Measurements from ENCODE around the gene MITF.

Gene MITF, protein sequence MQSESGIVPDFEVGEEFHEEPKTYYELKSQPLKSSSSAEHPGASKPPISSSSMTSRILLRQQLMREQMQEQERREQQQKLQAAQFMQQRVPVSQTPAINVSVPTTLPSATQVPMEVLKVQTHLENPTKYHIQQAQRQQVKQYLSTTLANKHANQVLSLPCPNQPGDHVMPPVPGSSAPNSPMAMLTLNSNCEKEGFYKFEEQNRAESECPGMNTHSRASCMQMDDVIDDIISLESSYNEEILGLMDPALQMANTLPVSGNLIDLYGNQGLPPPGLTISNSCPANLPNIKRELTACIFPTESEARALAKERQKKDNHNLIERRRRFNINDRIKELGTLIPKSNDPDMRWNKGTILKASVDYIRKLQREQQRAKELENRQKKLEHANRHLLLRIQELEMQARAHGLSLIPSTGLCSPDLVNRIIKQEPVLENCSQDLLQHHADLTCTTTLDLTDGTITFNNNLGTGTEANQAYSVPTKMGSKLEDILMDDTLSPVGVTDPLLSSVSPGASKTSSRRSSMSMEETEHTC

DNA sequence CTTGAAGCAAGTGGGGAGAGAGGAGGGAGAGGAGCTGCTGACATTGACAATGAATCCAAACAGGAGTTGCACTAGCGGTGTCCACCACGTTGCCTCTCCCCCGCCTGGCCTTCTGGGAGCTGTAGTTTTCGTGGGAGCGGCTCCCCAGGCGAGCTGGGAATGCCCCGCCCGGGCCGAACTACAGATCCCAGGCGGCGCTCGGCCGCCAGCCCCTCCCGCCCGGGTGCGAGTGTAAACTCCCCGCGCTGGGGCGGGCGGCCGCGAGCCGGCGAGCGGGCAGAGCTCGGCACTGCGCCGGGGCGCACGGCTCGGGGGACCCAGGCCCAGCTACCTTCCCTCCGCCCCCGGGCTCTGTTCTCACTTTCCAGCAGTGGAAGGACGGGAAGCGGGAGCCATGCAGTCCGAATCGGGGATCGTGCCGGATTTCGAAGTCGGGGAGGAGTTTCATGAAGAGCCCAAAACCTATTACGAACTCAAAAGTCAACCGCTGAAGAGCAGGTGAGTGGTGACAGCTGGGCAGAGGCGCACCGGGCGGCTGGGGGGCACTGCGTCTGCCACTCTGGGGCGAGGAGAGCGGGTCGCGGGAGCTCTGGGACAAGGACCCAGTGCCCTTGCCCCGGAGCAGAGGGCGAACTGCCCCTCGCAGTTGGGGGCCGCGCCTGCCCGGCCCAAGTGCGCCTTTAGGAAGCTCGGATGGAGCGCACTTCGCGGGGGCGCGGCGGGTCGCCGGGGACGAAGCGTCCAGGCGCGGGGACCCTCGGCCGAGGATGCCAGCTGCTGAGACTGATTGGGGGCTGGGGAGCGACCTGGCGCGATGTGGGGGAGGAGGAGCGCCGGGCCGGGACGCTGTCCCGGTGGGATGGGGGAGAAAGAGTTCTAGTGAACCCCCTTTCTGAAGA is at the start of gene MITF:
MITF (plus strand) TSS at position 261 of the 899 bp plus-strand sequence; CDS start at position 395, 134 bp downstream.
- DNase-seq (ENCODE audit: low spot score): peak; percentile 97

DNA sequence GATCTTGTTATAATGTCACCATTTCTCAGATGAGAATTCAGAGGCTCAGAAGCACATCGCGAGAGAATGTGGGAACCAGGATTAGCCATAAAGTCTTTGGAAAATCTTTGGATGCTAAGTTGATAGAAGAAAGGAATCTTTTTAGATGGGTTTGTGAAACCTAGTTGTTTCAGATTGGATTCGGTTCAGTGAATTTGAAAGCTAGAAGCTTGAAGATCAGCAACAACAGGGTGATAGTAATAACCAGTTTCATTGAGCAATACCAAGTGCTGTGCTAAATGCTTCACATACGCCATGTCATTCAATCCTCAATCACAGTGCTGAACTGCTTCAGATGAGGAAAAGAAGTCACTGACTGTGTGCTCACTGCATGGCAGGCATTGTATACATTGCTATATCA is 47.4 kb upstream of the MITF start:
- no peak for DNase-seq (ENCODE audit: low spot score)

DNA sequence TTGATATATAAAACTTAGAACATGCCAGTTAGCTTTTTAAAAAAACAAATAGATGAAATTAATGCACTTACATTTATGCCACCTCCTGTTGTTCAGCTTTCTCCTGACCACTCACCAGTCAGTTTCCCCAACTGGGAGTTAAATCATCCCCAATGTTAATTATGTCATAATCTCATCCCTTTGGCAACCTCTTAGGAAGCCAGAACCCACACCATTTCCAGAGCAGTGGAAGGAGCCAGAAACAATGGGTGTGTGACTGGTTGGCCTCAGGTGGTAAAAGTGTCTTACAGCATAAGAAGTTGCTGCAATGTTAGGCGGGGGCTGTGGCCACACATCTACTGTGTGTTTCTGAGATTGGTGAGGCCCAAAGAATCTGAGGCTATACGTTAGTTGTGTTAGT is 46.5 kb upstream of the MITF start:
- no peak for DNase-seq (ENCODE audit: low spot score)

DNA sequence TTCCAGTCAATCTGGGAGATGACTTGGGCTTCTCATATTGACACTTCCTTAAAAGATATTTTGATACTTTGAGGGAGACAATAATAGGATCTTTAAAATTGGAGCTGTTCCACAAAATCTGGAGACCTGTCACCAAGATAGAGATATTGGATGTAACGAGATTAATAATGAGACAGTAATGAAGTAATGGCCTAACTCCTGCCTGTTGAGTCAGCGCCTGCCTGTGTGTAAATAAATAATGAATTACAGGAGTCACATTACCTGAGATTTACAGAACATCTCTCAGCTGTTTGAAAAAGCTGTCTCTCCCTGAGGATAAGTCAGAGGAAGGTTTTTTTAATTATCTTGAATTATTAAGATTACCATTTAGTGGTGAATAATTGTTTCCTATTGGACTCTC is 43.8 kb upstream of the MITF start:
- DNase-seq (ENCODE audit: low spot score): no peak

DNA sequence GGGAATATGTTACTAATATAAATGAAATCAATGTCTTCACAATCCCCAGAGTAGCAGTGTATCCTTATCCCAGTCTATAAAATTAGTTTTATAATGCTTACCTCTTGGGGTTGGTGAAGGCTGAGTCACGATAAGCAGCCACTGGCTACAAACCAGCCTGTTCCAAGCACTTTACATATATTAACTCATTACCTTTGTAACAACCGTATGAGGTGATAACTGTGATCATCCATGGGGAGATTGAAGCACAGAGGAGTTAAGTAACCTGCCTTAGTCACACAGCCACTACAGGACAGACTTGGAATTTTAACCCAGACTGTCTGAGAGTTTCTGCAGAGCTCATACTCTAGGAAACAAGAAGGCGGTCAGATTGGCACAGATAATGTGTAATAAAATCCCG is 43.3 kb upstream of the MITF start:
- no peak for DNase-seq (ENCODE audit: low spot score)

DNA sequence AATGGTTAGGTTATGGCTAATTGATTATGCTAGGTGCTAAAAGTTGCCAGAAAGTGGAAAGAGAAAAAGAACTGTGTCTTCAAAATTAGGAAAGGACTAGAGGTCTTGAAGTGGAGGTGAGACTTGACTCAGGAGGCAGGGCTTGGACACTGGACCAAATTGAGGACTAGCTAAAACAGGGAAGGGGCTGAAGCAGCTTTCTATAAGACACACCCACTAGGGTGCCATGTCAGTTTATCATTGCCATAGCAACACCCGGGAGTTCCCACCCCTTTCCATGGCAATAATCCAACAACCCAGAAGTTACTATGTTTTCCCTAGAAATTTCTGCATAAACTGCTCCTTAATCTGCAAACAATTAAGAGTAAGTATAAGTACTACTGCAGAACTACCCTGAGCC is 42.9 kb upstream of the MITF start:
- DNase-seq (ENCODE audit: low spot score): no peak

DNA sequence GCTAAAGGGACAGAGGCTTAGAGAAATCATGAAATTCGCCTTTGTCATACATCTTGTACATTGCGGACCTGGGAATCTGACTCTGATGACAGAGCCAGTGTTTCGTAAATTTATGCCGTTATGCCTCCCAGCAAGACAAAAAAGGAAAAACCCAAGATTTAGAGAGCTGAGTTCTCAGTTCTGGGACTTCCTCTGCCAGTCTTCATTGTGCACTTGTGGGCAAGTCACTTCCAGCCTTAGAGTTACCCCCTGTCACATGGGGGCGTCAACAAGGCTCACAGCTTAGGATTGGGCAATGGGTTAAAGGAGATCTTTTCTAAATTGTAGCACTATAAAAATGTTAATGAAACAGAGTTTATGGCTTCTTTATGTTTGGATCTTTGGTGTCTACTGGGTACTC is 41.9 kb upstream of the MITF start:
- no peak for DNase-seq (ENCODE audit: low spot score)

DNA sequence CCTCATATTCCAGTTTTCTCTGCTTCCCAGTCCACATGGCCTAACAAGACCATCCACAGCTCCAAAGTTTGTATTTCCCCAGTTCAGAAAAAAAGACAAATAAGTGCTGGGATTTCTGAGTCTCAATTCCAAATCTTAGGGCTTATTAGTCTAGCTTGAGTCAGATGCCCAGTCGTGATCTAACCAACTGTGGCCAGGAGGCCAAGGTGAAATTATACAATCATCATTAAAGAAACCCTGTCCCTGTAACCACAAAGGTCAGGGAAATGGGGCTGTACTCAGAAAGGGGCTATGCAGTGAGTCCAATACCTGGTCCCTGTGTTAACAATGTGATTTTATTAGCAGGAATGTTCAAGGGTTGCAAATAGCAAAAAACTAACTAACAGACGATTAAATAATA is 40.5 kb upstream of the MITF start:
- DNase-seq (ENCODE audit: low spot score): no peak

DNA sequence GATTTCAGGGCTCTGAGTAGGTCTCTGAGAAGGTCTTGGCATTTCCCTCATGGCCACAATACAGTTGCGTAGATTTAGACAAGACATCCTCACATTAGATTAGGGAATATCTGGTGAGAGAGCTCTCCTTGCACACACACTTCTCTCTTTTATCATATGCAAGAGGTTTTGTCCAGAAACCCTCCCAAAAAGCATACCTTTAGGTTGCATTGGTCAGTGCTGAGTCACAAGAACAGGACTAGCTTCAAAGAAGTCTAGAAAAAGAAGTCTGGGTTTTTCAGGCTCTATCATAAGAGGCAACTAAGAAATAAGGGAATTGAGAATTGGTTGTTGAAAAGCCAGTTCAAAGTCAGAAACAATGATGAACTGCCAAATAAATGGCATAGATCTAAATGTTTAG is 40.1 kb upstream of the MITF start:
- no peak for DNase-seq (ENCODE audit: low spot score)

DNA sequence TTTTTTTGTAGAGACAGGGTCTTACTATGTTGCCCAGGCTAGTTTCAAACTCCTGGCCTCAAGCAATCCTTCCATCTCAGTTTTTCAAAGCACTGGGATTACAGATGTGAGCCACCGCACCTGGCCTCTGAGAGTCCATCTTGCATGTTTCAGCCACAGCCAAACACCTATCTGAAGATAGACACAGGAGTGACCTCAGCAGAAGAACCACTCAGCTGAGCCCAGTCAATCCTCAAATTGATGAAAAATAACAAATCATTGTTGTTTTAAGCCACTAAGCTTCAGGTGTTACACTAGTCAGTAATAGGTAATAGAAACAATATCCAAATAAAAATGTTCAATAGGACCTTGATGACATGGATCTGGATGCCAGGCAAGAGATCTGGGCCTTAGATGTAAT is 38.3 kb upstream of the MITF start:
- no peak for DNase-seq (ENCODE audit: low spot score)

DNA sequence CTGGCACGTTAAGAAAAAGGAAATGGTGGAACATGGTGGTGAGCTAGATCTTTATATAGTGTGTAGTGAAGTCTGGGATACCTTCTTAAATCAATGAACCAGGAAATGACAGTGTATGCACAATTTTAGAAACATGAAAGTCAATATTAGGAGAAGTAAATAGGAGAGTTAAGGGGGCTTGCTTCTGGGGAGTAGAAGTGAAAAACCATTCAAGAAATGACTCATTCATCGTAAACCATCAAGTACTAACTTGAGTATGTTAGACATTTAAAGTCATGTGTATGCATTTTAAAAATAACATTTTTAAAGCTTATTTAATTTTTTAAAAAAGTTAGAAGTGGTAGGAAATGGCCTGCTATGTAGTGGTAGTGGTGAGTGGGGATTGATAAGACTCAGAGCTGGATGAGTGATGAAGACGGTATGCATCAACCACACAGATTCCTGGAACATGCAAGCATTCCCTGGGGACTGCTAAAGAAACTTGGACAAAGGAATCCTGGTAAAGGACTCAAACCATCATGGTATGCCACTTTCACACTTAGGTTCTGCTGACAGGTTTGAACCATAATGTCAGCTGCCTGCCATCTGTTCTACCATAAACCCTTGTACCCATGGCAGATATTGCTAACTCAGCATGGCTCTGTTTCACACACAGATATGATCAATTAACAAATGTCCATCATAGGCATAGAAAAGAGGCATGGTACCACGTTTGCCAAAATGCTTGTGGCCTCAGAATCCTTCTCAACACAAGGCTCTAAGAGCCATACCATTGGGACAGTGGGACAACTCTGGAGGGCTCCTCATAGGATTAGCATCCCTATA is 28.9 kb upstream of the MITF start:
- no peak for DNase-seq (ENCODE audit: low spot score)

DNA sequence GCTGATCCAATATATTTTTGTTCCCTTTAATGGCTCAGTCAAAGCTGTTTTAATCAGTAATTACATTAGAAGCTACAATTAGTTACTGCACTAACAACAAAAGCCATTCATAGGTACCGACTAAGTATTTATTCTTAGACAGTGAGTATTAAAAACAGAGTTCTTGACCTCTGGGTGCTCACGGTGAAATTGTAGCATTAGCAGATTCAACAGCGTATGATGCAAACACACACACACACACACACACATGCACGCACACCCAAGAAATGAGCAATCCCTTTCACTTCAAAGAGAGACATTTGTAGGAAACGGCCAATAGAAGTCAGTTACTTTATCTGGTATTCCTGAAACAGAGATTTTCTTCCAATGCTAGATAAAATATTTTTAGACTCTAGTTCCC is 27.0 kb upstream of the MITF start:
- DNase-seq (ENCODE audit: low spot score): no peak

DNA sequence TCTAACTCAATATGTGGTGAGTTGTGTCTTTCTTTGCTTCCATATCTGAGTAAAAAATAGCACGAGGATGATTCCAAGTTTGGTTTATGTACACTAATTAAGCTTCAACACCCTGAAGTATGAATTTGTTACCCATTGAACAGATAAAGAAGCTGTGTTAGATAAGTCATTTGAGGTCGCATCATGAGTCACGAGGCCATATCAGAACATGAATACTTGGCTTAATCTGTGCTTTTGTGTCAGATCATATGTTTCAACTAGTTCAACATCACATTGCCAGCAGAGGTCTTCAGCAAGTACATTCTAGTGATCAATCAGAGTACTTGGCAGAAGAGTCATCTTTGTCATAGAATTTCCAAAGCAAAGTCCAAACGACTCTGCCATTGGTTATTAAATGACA is 26.3 kb upstream of the MITF start:
- DNase-seq (ENCODE audit: low spot score): no peak

DNA sequence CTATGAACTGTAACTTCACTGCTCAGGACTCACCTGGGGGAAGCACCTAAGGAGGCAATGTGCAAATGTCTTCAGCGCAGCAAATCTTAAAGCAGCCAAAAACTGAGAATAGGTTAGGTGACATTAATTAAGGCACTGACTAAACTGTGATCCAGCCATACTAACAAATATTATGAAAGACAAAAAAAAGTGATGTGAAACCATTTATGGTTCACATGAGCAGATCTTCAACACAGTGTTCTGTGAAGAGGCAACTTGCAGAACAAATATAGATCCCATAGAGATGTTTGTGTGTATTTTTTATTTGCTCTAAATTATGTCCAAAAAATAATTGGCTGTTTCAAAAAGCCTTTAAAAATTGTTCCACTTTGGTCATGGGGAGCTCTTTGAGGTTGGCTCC is 24.1 kb upstream of the MITF start:
- no peak for DNase-seq (ENCODE audit: low spot score)

DNA sequence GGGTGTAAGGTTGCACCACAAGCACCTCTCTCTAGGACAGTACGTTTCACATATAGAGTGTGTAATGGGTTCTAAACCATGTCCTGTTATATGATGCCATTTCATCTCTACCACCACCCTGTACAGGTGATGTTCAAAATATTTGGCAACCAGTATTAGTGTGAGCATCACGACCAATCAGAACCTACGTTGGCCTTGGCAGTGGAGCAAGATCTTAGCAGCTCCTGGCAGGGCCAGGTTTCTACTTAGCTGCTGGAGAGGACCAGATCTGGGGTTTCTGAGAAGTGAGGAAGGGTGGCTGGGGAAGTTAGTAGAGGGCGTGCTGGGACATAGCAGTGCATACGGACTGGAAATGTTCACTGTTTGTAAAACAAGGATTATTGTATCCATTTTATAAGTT is 23.1 kb upstream of the MITF start:
- DNase-seq (ENCODE audit: low spot score): no peak

DNA sequence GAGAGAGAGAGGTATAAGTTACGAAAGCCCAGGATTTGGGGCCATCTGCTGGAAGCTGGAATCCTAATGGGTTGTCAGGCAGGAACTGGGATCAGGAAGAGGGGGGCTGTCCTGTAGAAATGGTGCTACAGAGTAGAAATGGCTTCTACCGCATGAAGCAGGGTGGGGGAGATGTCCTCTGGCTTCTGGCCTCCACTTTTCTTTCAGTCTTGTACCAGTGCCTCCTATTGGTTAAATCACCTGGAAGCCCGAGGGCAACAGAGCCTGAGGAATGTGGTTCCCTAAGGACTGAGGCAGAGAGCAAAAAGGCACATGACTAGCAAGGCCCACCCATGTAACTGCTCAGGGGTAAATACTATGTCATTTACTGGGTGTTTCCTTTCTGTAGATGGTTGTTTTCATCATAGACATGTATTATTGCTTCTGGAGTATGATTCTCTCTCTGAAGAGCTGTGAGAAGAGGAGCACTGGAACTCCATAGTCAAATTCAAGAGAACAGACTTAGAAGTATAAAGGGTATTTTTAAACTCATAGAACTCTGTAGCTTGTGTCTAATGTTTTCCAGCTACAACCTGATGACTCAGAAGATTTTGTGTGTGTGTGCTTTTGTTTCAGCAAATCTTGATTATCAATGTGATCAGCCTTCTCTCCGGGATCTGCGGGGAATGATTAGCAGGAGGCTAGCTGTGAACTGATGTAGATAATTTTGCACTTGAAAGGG is 20.2 kb upstream of the MITF start:
- no peak for DNase-seq (ENCODE audit: low spot score)

DNA sequence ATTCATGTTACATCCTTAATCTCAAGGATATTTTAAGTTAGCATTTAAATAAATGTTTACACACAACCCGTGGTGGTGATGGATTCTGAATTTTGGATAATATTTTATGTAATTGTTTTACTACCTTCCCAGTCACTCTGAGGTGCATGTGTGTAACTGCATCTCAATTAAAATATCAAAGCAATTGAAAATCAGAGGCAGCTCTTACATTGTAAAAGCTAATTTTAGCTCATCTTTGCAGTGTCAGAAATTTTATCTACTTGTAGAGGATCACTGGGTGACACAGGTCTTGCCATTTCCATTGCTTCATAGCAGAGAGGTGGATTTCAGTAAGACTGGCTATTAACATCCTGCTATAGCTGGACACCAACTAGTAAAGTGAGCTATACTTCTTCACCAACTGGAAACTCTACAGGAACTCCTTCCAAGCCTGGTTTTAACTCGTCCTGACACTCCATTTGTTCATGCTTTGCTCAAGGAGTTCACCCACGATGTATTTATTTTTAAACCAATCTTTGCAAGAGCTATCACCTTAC is 19.6 kb upstream of the MITF start:
- no peak for DNase-seq (ENCODE audit: low spot score)

DNA sequence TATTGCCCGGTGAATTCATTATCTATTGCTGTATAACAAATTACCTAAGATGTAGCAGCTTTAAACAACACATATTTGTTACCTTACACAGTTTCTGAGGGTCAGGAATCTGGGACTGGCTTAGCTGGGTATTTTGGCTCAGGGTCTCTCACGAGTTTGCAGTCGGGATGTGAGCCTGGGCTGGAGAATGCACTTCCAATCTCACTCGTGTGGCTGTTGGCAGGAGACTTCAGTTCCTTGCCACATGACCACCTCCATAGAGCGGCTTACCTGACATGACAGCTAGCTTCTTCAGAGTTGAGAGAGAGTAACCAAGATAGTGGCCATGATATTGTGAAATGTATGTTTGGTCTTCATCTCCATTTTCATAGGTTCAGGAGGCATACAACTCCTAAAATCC is 18.4 kb upstream of the MITF start:
- no peak for DNase-seq (ENCODE audit: low spot score)

DNA sequence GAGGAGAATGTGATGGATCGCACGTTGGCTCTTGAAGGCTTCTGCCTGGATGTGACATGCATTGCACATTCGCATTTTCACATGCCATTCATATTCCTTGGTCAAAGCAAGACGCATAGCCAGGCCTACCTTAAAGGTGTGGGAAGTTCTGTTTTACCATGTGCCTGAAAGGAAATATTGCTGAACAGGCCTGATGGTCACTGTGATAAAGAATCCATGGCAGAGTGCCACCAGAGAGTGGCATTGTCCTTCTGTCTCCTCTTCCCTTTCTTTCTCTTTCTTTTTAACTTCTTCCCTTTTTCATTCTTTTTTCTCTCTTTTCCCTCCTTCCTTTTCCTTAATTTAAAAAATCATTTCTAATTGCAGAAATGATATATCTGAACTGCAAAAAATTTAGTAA is 15.9 kb upstream of the MITF start:
- DNase-seq (ENCODE audit: low spot score): no peak

DNA sequence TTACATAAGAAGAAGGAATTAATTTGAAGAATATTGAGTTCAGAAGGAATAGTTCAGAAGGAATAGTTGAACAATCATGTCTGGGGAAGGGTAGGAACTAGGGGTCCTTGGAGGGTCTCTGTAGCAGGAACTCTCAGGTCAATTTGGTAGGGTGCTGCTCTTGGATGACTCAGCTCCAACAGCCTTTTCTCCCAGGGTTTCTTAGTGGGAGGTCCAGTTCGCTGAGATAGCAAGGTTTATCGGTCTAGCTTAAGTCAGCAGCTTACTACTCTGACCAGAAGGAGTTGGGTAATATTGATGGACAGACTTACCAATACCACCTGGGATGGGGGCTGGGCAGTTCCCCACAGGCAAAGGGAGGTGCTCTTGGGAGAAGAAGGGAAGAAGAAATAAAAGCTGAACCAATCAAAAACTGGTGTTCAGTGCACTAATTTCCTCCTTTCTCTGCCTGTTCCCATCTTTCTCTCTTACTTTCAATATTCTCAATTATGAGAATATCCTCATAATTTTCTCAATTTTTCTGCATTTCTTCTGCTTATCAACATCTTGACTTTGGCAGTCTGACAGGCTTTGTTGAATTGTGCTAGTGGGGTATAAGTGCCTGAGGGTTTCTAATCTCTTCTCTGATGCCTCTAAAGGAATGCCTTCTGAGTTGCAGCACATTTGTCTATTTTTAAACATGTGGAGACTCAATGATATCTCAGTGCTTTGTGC is 14.4 kb upstream of the MITF start:
- no peak for DNase-seq (ENCODE audit: low spot score)
